GM21367 (cell line): ENCODE measurements around the gene FBXO22.
"Not testable (repeated sequence)": the region's sequence is repeated elsewhere in the genome, so short reads cannot be mapped to it uniquely, and the experiment has no call there.

Experiments
- ATAC-seq: cut with Tn5 transposase; IDR thresholded peaks from one replicate; pipeline ENCODE4 v1.9.1; 2021; ENCODE audit not compliant: unreplicated experiment

Gene FBXO22

DNA sequence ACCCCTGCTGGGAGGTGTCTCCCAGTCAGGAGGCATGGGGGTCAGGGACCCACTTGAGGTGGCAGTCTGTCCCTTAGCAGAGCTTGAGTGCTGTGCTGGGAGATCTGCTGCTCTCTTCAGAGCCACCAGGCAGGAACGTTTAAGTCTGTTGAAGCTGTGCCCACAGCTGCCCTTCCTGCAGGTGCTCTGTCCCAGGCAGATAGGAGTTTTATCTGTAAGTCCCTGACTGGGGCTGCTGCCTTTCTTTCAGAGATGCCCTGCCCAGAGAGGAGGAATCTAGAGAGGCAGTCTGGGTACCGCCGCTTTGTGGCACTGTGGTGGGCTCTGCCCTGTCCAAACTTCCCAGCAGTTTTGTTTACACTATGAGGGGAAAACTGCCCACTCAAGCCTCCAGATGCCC, 73.1 kb downstream of the FBXO22 start:
- not testable (repeated sequence) for ATAC-seq

DNA sequence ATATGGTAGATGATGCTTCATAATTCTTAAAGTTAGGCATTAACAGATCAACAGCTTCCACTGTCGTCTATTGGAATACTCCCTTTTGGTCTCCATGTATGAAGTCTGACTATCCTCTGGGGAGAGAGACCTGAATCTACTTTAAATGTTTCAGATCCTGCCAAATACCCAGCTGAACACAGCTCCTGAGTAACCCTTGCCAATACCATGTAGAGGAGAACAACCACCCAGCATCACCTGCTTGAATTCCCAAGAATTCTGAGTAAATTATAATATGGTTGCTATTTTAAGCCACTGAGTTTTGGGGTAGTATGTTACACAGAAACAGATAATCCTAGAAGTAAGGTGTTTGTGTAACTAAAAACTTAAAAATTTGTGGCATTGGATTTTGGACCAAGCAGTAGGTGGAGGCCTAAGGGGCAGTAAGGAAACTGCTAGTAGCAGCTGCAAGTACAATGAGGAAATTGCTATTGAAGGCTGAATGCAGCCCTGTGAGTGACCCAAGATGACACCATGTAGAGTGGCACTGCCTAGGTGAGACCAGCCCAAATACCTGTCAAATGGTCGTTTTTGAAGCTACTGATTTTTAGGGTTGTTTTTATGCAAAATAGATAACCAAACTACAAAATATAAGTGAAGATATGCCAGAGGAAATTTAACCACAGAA, 77.6 kb downstream of the FBXO22 start:
- ATAC-seq: no peak

DNA sequence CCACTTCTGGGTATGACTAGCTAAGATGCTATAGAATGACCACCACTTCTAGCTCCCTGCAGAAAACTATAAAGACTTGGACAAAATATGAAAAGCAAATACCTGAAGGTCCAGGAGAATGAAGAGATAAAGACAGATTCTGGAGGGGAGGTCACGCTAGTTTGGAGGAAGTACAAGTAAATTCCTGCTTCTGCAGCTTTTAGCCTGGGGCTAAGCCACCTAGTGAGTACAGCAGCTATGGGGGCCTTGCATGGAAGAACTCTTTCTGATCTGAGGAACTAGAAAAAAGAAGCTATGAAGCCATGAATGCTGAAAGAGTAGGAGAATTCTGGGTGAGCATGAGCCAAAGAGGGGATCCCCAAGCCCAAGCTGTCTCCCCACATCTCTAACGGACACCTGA, 78.8 kb downstream of the FBXO22 start:
- no peak for ATAC-seq

DNA sequence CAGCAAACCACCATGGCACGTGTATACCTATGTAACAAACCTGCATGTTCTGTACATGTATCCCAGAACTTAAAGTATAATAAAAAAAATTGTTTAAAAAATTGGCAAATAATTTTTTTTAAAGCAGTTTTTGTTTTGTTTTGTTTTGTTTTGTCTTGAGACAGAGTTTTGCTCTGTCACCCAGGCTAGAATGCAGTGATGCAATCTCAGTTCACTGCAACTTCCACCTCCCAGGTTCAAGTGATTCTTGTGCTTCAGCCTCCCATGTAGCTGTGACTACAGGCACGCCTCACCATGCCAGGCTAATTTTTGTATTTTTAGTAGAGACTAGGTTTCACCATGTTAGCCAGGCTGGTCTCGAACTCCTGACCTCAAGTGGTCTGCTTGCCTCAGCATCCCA, 81.0 kb downstream of the FBXO22 start:
- not testable (repeated sequence) for ATAC-seq

DNA sequence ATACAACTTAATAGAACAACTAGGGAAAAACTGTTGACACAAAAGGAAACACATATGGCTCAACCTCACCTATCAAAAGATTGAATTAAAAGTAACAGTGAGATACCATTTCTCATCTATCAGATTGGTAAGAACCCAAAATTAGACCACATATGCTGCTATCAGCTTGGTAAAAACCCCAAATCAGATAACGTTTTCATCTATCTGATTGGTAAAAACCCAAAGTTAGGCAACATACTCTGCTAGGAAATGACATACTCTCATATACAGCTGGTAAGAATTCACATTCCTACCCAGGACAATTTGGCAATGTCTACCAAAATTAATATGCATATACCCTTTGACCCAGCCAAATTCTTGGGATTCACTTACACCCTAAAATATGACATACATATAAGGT, 82.3 kb downstream of the FBXO22 start:
- ATAC-seq: no peak

DNA sequence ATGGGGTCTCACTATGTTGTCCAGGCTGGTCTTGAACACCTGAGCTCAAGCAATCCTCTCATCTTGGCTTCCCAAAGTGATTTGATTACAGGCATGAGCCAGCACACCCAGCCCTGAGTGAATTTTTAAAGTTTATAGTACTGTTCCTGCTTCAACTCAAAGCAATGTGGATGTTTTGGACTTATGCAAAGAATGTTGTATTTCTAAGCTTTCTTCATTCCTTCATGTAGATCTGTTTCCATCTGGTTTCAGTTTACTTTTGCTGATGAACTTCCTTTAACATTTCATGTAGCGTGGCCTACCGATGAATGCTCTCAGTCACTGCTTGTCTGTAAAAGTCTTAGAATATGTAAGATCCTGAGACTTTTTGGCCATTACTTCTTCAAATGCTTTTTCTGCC, 85.4 kb downstream of the FBXO22 start:
- ATAC-seq: no peak

DNA sequence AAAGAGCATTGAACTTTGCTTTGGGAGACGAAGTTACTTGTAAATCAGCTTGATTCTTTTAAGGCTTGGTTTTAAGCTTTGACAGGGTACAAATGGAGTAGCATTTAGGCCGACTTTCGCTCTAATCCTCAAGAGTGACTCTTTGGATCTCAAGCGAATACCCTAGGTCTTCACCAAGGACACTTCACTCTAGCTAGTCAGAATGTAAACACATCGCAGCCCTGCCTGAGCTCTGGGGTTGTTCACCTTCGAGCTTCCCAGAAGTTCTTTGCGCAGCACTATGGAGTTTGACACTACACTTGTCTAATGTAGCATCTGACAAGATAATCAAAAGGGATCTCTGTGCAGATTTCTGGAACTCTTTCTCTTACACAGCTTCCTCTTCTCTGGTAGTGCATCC, 86.2 kb downstream of the FBXO22 start:
- no peak for ATAC-seq
